Stomach (tissue), 9 donors: ENCODE data around the gene PRKCQ. TPM values are rescaled to one million over a fixed set of nuclear protein-coding genes. Genes with fewer than 3 reads are reported as not detected.

Source experiments
- DNase-seq, 2 donors: peaks; one replicate each; pipeline versions ENCODE4 v3.0.0 to v3.0.0-alpha.2; 2013 to 2019
- H3K27ac ChIP-seq, 5 donors: fragments of 200-600 bp in 4 of 5; sonication (generic) in 4 of 5; one replicate each; pipeline ENCODE4 v1.5.1; 2013 to 2019; ENCODE audit warnings: mild to moderate bottlenecking in 1 of 5, moderate library complexity in 1 of 5
- H3K27me3 ChIP-seq, 3 donors: fragments of 200-600 bp; sonication (generic); one replicate each; pipeline ENCODE4 v1.5.1; 2017 to 2019; ENCODE audit warnings: mixed run types in 1 of 3
- H3K36me3 ChIP-seq, 4 donors: fragments of 200-600 bp; sonication (generic); 1 replicate in 3 of 4; 2 replicates in 1 of 4; pipeline ENCODE4 v1.5.1; 2016 to 2019
- H3K4me1 ChIP-seq, 4 donors: fragments of 200-600 bp; sonication (generic); one replicate each; pipeline ENCODE4 v1.5.1; 2016 to 2019
- H3K4me3 ChIP-seq, 4 donors: fragments of 200-600 bp; sonication (generic) in 3 of 4; one replicate each; pipeline ENCODE4 v1.5.1; 2016 to 2019; ENCODE audit warnings: mild to moderate bottlenecking in 1 of 4
- H3K9me3 ChIP-seq, 4 donors: fragments of 200-600 bp; sonication (generic); one replicate each; pipeline ENCODE4 v1.5.1; 2016 to 2019
- CTCF ChIP-seq, 7 experiments: fragments of 450-650 bp in 4 of 7; fragments of 200-600 bp in 3 of 7; sonication (generic) in 3 of 7; IDR thresholded peaks; one replicate each; pipeline ENCODE4 v1.5.1; 2016 to 2019; ENCODE audit warnings: antibody characterized with exemption in 7 of 7, control low read depth in 2 of 7, mild to moderate bottlenecking in 1 of 7
- EP300 ChIP-seq: sonication (generic); formaldehyde crosslinking; IDR thresholded peaks from one replicate; pipeline ENCODE4 v1.6.1; 2017; ENCODE audit warnings: antibody characterized with exemption
- POLR2A ChIP-seq, 4 donors: fragments of 450-650 bp; IDR thresholded peaks; one replicate each; pipeline ENCODE4 v1.6.1; 2016; ENCODE audit warnings: antibody characterized with exemption in 4 of 4, control low read depth in 2 of 4, mild to moderate bottlenecking in 1 of 4, moderate library complexity in 1 of 4
- POLR2AphosphoS5 ChIP-seq, 3 donors: sonication (generic); formaldehyde crosslinking; IDR thresholded peaks; one replicate each; pipeline ENCODE4 v1.6.1; 2016; ENCODE audit warnings: antibody characterized with exemption in 3 of 3
- WGBS, 5 donors: extraction: QIAGEN DNeasy Blood & Tissue Kit in 3 of 5; methylation state at CpG; one replicate each; pipeline versions ENCODE4 v1.1.5 to v1.1.7; 2013 to 2018; 5-methylcytosine and 5-hydroxymethylcytosine counted together
- intact Hi-C: fragments of 100-400 bp; cut with DNase I; formaldehyde crosslinking; loops from one replicate; pipeline ENCODE4 v1.15.1; 2023; ENCODE audit warnings: low total_unique reads
- polyA plus RNA-seq, 3 donors: library from polyadenylated mRNA; stranded (reverse); fragments of 200-250 nt; gene quantifications; one replicate each; pipeline ENCODE4 v1.2.3, GENCODE V29; 2013
- total RNA-seq, 5 donors: library from RNA; depleted of rRNA; stranded (reverse); fragments of >200 nt; gene quantifications; one replicate each; pipeline versions ENCODE4 v1.1.0 to v1.2.3, GENCODE V29; 2014 to 2016
- donor health status: healthy with polysubstance abuse.
- donor health status: Bipolar disorder and iron deficiency.
- donor health status: healthy.

Gene PRKCQ
- total and polyA plus RNA-seq, 8 donors: 0.25 to 5.1 (median 0.63) TPM; not detected in 1

- Histone ChIP-seq H3K9me3 (no peaks in the 10 kb centered on the region), H3K4me1 (peaks cover 0 to 12% (median 0%) of the 10 kb centered on the region in 4 donors), H3K4me3 (no peak overlapping the region), H3K36me3 (no peaks in the 10 kb centered on the region), H3K27me3 (no peaks in the 10 kb centered on the region), H3K27ac (no peak overlapping the region)
- WGBS, 5 donors: 35 to 57% (median 49%) methylated on average over 4 of the region's 4 CpGs
- intact Hi-C loops: no loop called here
- no peak for DNase-seq
- TF ChIP-seq POLR2A (IDR thresholded peaks at IDR 0.05): no peak
- TF ChIP-seq CTCF (IDR thresholded peaks at IDR 0.05): no peak
- no peak for TF ChIP-seq POLR2AphosphoS5 (IDR thresholded peaks at IDR 0.05)
- no peak for TF ChIP-seq EP300
These were observed 14.5 kb downstream of the PRKCQ start for GRCh38 chr10:6565588-6565987.

GRCh38 chr10:6564367-6564766 is 15.7 kb downstream of the PRKCQ start:
- DNase-seq: no peak
- TF ChIP-seq EP300 (no peak), POLR2A (IDR thresholded peaks at IDR 0.05) (no peak), CTCF (IDR thresholded peaks at IDR 0.05) (no peak), POLR2AphosphoS5 (IDR thresholded peaks at IDR 0.05) (no peak)
- Histone ChIP-seq H3K36me3 (no peaks in the 10 kb centered on the region), H3K27me3 (no peaks in the 10 kb centered on the region), H3K27ac (no peak overlapping the region), H3K4me3 (no peak overlapping the region), H3K9me3 (no peaks in the 10 kb centered on the region), H3K4me1 (peaks cover 0 to 12% (median 0%) of the 10 kb centered on the region in 4 donors)
- WGBS, 5 donors: 61 to 77% (median 66%) methylated on average over 5 of the region's 5 CpGs
- intact Hi-C loops: no loop called here

GRCh38 chr10:6563731-6564130 is 16.3 kb downstream of the PRKCQ start:
- no peak overlapping the region for H3K27ac ChIP-seq
- no peaks in the 10 kb centered on the region for H3K36me3 ChIP-seq
- no peak overlapping the region for H3K4me3 ChIP-seq
- no peaks in the 10 kb centered on the region for H3K27me3 ChIP-seq
- H3K4me1 ChIP-seq: peaks cover 0 to 12% (median 0%) of the 10 kb centered on the region in 4 donors
- 81 to 92% (median 89%) methylated on average over 6 of the region's 6 CpGs for WGBS, 5 donors
- no peaks in the 10 kb centered on the region for H3K9me3 ChIP-seq
- no peak for DNase-seq
- TF ChIP-seq CTCF (IDR thresholded peaks at IDR 0.05) (no peak), POLR2A (IDR thresholded peaks at IDR 0.05) (no peak), POLR2AphosphoS5 (IDR thresholded peaks at IDR 0.05) (no peak)
- intact Hi-C loops: no loop called here

GRCh38 chr10:6563075-6563474 is 17.0 kb downstream of the PRKCQ start:
- Histone ChIP-seq H3K9me3 (no peaks in the 10 kb centered on the region), H3K27me3 (no peaks in the 10 kb centered on the region), H3K4me1 (peaks cover 0 to 12% (median 0%) of the 10 kb centered on the region in 4 donors), H3K36me3 (no peaks in the 10 kb centered on the region), H3K4me3 (no peak overlapping the region), H3K27ac (no peak overlapping the region)
- DNase-seq: no peak
- WGBS, 5 donors: 70 to 72% (median 71%) methylated on average over 7 of the region's 7 CpGs
- TF ChIP-seq EP300: no peak
- TF ChIP-seq CTCF (IDR thresholded peaks at IDR 0.05): no peak
- TF ChIP-seq POLR2A (IDR thresholded peaks at IDR 0.05): no peak
- intact Hi-C loops: no loop called here
